AG04450 (cell line): ENCODE data around the gene PAWR. TPM values are rescaled to one million over a fixed set of nuclear protein-coding genes. Genes with fewer than 3 reads are reported as not detected.
"Not testable (repeated sequence)": the region's sequence is repeated elsewhere in the genome, so short reads cannot be mapped to it uniquely, and the experiment has no call there.

Source experiments
- CTCF ChIA-PET: fragments of 300-600, 350-600 bp; formaldehyde crosslinking; extraction: SDS; loops from one replicate; lab custom pipeline; 2022; ENCODE audit warnings: antibody characterized with exemption, inconsistent platforms; lab: Charles Lee
- POLR2A ChIA-PET: fragments of 350-600 bp; formaldehyde crosslinking; extraction: SDS; loops from one replicate; lab custom pipeline; 2021; ENCODE audit warnings: antibody characterized with exemption, inconsistent platforms; lab: Yijun Ruan, JAX
- DNase-seq: peaks from one replicate; pipeline ENCODE4 v3.0.0-alpha.2; 2011; ENCODE audit warnings: low read depth, low spot score
- H3K27ac ChIP-seq: one replicate; pipeline ENCODE4 v1.5.1; 2012; ENCODE audit warnings: low read depth, low read length, control low read depth
- H3K27me3 ChIP-seq: one replicate; pipeline ENCODE4 v1.6.0; 2012; ENCODE audit warnings: low read length; ENCODE audit not compliant: control insufficient read depth, insufficient read depth
- H3K4me3 ChIP-seq: 2 replicates; pipeline ENCODE4 v1.5.1; 2011; ENCODE audit warnings: mild to moderate bottlenecking, low read depth, low read length, control low read depth
- H3K9me3 ChIP-seq: 2 replicates; pipeline ENCODE4 v1.5.1; 2012; ENCODE audit warnings: low read length; ENCODE audit not compliant: control insufficient read depth, insufficient read depth
- CTCF ChIP-seq: IDR thresholded peaks from 2 replicates; pipeline ENCODE4 v1.5.1; 2011; ENCODE audit warnings: low read depth, low read length, control low read depth, inconsistent platforms
- polyA plus RNA-seq: library from polyadenylated mRNA; depleted of rRNA; stranded (reverse); fragments of >200 nt; gene quantifications from 2 replicates; pipeline ENCODE4 v1.2.3, GENCODE V29; 2011; rRNA removed

PAWR gene
- polyA plus RNA-seq, 1 experiment: 15.7 TPM

- Histone ChIP-seq H3K27me3 (no peaks in the 10 kb centered on the region), H3K27ac (peak overlapping the region; percentile 89), H3K9me3 (no peaks in the 10 kb centered on the region; the same call in 1 of the 2 replicates), H3K4me3 (no peak overlapping the region)
- ChIA-PET CTCF (interaction anchor here (0.6 to 2.2 kb wide), 15 partner anchors 11 to 722 kb away, joined by 3 to 19 read pairs (median 4); no protein-coding TSS in a partner anchor), POLR2A (interaction anchor here (0.6 to 1.9 kb wide), 4 partner anchors 17 to 144 kb away, joined by 3 to 8 read pairs (median 5); partner anchors contain the start of gene PAWR)
- no peak for DNase-seq
- TF ChIP-seq CTCF: no peak
Observed at GRCh38 chr12:79547044-79547734, 143.6 kb downstream of the PAWR start.

GRCh38 chr12:79546466-79547043, 144.2 kb downstream of the PAWR start:
- no peak overlapping the region for H3K27ac ChIP-seq
- no peak overlapping the region for H3K4me3 ChIP-seq
- H3K9me3 ChIP-seq: no peaks in the 10 kb centered on the region; the same call in 1 of the 2 replicates
- H3K27me3 ChIP-seq: no peaks in the 10 kb centered on the region
- no peak for TF ChIP-seq CTCF
- POLR2A ChIA-PET: interaction anchor here (0.6 to 1.9 kb wide), 4 partner anchors 18 to 145 kb away, joined by 3 to 8 read pairs (median 5); partner anchors contain the start of gene PAWR
- CTCF ChIA-PET: interaction anchor here (0.6 to 2.2 kb wide), 14 partner anchors 12 to 723 kb away, joined by 3 to 19 read pairs (median 4); no protein-coding TSS in a partner anchor
- DNase-seq: no peak

- H3K27me3 ChIP-seq, H3K9me3 ChIP-seq, H3K4me3 ChIP-seq, H3K27ac ChIP-seq, DNase-seq, CTCF ChIA-PET, POLR2A ChIA-PET: not testable (repeated sequence)
Observed at GRCh38 chr12:79544439-79544838, 146.3 kb downstream of the PAWR start.

- TF ChIP-seq CTCF: no peak
- CTCF ChIA-PET: no interaction called here
- POLR2A ChIA-PET: no interaction called here
- Histone ChIP-seq H3K9me3 (no peaks in the 10 kb centered on the region), H3K27ac (no peak overlapping the region), H3K27me3 (no peaks in the 10 kb centered on the region), H3K4me3 (no peak overlapping the region)
- no peak for DNase-seq
Observed at GRCh38 chr12:79537675-79538074, 153.1 kb downstream of the PAWR start.

GRCh38 chr12:79535751-79536150, 155.0 kb downstream of the PAWR start:
- Histone ChIP-seq H3K27me3 (no peaks in the 10 kb centered on the region), H3K4me3 (no peak overlapping the region), H3K27ac (no peak overlapping the region), H3K9me3 (no peaks in the 10 kb centered on the region)
- ChIA-PET CTCF (interaction anchor here (0.6 kb wide), 2 partner anchors 126 to 862 kb away, joined by 5 to 7 read pairs; no protein-coding TSS in a partner anchor), POLR2A (no interaction called here)
- DNase-seq: no peak
- TF ChIP-seq CTCF: no peak

Other genes starting within 250 kb of the PAWR start
- gene PPP1R12A, start 244.1 kb upstream of the PAWR start, polyA plus RNA-seq: 72.1 and 107 TPM in 2 replicates